ENCODE data around the gene PSMA7.

DNA sequence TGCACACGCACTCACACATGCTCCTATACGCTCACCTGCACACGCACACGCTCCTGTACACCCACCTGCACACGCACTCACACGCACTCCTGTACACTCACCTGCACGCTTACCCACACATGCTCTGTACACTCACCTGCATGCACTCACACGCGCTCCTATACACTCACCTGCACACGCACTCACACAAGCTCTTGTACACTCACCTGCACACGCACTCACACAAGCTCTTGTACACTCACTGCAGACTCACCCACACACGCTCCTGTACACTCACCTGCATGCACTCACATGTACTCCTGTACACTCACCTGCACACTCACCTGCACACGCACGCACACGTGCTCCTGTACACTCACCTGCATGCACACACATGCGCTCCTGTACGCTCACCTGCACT is 55.6 kb downstream of the PSMA7 start:
- TF ChIP-seq POLR2A (IDR thresholded peaks at IDR 0.05; ENCODE audit: low read depth) = no peak
- TF ChIP-seq, protein P1, sequence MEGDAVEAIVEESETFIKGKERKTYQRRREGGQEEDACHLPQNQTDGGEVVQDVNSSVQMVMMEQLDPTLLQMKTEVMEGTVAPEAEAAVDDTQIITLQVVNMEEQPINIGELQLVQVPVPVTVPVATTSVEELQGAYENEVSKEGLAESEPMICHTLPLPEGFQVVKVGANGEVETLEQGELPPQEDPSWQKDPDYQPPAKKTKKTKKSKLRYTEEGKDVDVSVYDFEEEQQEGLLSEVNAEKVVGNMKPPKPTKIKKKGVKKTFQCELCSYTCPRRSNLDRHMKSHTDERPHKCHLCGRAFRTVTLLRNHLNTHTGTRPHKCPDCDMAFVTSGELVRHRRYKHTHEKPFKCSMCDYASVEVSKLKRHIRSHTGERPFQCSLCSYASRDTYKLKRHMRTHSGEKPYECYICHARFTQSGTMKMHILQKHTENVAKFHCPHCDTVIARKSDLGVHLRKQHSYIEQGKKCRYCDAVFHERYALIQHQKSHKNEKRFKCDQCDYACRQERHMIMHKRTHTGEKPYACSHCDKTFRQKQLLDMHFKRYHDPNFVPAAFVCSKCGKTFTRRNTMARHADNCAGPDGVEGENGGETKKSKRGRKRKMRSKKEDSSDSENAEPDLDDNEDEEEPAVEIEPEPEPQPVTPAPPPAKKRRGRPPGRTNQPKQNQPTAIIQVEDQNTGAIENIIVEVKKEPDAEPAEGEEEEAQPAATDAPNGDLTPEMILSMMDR (IDR thresholded peaks at IDR 0.05) = no peak
